ENCODE results near the gene TRAF3IP1. TPM values are rescaled to one million over a fixed set of nuclear protein-coding genes. Genes with fewer than 3 reads are reported as not detected.
"Not testable (repeated sequence)": the region's sequence is repeated elsewhere in the genome, so short reads cannot be mapped to it uniquely, and the experiment has no call there.

The TRAF3IP1 gene
- total RNA-seq, 1 experiment from 2014 or later, result 11.5 TPM

DNA sequence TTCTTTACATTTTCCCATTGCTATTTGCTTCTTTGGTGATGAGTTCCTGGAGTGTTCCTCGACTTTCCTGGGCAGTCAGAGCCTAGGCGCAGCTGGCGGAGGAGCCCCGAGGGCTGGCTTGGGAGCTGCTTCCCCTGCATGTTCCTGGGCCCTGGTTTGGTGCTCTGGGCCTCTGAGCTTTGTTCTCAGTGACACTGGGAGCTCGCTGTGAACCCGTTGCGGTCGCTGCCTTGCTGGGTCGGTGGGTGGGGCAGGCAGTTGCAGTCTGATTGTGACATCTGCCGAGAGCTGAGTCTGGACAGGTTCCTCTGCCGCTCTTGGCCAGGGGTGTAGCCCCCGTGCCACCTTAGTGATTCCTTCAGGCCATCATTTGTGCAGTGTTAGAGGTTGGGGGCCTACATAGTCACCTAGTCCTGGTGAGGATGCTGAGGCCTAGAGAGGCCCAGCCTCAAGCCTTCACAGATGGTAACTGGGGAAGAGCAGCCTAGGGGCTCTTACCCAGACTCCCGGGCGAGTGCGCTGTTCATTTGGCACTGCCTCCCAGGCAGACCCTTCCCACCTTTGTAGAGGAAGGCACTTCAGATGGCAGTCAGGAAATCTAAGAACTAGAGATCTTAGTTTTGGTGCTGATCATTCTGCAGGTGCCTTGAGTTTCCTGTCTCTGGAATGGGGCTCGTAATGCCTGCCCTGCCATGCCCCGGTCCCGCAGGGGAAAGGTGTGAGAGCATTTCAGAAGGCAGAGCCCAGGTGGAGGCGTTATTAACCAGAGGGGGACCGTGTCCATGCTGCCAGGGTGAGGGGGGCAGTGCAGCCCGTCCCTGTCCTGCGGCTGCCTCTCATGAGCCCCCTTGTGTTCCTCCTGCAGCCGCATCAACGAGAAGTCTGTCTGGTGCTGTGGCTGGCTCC, 114.8 kb downstream of the TRAF3IP1 start:
- in situ Hi-C loops (cut with HindIII; ENCODE audit: low sequenced_read_pairs), result no loop called here
- no peak for DNase-seq (ENCODE audit: low spot score)

DNA sequence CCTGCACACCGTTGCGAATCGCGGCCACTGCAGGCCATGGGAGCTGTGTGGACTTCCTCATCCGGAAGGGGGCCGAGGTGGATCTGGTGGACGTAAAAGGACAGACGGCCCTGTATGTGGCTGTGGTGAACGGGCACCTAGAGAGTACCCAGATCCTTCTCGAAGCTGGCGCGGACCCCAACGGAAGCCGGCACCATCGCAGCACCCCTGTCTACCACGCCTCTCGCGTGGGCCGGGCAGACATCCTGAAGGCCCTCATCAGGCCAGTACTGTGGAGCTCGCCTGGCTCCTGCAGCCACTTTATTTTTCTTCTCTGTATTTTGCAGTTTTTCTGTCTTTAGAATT, 115.4 kb downstream of the TRAF3IP1 start:
- in situ Hi-C loops (cut with HindIII; ENCODE audit: low sequenced_read_pairs), result no loop called here

DNA sequence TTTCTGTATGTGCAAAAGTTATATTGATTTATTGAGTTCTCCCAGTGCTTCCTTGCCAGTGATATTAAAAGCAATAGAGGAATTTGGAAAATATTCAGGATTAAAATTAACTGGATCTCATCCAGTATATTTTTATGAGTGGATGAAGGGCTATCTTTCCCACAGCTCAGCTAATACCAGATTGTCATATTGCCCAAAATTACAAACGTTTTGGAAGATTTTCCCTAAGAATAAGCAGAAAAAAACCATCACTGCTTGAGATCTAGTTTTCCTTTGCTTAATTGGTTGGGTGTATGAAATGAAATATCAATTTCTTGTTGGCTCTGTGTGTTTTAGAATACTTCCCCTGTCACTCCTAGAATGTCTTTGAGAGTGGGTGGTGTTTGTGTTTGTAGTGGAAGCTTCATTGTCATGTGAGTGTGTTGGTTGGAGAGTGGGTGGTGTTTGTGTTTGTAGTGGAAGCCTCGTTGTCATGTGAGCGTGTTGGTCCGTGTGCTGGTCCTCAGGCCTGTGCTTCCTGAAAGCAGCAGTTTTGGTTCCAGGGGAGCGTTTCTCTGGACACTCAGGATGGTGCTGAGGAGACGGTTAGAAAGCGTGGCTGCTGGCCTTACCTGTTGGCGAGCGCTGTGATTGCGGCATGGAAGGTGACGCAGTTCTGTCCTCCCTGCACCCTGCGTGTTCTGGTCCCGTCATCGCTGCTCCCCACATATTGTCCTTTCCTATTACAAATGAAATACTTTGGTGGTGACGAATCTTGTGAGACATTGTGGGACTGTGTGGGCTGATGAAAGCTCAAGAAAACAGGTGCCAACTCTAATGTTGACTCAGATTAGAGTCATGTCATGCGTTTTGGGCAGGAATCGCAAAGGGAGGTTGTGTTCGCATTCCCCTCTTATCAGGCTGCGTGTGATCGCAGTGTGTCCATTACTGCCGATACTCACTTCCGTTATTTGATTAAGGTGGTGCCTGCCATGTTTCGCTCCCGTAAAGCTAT, 118.8 kb downstream of the TRAF3IP1 start:
- in situ Hi-C loops (cut with HindIII; ENCODE audit: low sequenced_read_pairs), result no loop called here
- DNase-seq (ENCODE audit: low spot score), result no peak

More for the DNA sequence above, 115.4 kb downstream of the TRAF3IP1 start:
- DNase-seq (ENCODE audit: low spot score), result no peak

DNA sequence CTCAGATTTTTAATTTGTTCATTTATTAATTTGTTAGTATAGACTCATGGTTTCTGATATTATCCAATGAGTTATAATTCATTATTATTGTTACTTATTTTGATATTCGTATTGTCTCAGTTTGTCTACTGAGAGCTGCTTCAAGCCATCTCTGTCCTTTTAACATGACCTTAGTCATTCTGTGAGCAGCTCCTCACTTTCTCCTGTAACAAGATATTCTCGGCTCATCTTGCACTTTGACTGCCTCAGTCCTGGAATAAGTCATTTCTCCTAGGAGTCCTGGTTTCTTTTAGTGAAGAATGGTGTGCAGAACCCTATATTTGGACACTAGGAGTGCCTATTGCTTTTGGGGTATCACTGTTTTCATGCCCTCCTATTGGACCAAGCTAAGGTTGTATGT, 119.6 kb downstream of the TRAF3IP1 start:
- DNase-seq (ENCODE audit: low spot score), result no peak
- in situ Hi-C loops (cut with HindIII; ENCODE audit: low sequenced_read_pairs), result no loop called here

DNA sequence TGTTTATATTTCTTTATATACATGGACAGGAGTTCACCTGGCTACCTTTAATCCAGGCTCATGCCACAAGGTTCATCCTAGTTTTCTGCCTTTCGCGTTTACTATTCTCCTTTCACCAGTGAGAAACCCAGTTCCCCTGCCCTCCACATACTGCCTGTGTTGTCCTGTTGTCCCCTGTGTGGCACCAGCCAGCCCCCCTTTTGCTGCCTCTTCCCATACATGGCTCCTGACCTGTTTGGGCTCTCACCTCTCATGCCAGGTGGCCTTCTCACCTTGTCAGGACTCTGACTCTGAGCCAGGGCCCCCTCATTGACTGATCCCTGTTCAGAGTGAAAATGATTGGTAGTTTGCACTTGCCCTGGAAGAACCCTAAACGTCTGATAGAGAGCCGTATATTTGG, 120.0 kb downstream of the TRAF3IP1 start:
- in situ Hi-C loops (cut with HindIII; ENCODE audit: low sequenced_read_pairs), result no loop called here

DNA sequence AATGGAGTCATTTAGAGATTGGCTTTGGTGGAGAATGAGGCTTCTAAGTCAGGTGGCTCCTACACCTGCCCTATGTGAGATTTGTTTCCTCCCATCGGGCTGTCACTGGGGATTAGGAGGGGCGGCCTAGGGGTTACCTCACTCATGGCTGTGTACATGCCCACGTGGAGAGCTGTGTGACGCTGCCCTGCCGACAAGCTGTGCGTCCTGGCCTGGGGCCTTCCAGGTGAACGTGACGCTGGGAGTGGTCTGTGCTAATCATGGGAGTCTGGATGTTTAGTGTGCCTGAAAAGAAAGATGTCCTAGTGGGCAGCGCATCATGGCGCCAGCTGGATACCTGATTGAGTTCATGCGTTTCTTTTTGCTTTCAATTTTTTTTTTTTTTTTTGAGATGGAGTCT, 120.4 kb downstream of the TRAF3IP1 start:
- no peak for DNase-seq (ENCODE audit: low spot score)
- in situ Hi-C loops (cut with HindIII; ENCODE audit: low sequenced_read_pairs), result no loop called here

More for the DNA sequence above, 120.0 kb downstream of the TRAF3IP1 start:
- no peak for DNase-seq (ENCODE audit: low spot score)

DNA sequence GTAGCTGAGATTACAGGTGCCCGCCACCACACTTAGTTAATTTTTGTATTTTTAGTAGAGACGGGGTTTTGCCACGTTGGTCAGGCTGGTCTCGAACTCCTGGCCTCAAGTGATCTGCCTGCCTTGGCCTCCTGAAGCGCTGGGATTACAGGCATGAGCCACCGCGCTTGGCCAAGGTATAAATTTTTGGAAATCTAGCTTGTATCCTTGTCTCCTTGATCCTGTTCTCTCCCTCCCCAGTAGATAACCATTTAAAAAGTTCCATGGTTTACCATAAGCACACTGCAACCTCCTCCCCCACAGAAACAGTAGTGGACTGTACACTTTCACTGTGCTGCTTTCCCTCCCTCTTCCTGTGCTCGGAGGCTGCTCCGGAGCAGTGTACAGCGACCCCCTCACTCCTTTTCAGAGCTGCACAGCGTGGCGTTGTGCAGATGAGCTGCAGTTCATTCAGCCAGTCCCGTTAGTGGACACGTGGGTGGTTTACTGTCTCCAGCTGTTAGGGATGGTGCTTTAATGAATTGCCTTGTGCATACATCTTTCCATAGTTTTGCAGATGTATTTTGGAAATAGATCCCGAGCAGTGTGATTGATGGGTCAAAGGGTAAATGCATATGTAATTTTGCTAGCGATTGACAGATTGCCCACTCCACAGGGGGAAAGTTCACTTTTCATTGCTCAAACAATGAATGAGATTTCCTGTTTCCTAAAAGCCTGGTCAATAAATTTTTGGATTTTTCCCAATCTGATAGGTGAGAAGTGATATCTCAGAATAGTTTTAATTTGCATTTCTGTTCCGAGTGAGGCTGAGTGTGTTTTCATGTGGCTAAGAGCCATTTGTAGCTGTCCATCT, 121.2 kb downstream of the TRAF3IP1 start:
- in situ Hi-C loops (cut with HindIII; ENCODE audit: low sequenced_read_pairs), result no loop called here
- no peak for DNase-seq (ENCODE audit: low spot score)

DNA sequence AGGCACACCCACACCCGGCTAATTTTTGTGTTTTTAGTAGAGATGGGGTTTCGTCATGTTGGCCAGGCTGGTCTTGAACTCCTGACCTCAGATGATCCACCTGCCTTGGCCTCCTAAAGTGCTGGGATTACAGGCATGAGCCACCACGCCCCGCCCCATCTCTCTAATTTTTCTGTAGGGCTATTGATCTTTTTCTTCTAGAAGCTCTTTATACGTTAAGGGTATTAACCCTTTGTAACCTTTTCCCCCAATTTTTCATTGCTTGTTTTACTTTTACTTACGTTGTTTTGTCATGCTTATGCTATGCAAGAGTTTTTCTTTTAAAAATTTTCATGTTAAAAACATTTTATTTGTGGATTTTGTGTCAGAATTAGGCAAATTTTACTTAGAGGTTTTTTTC, 121.9 kb downstream of the TRAF3IP1 start:
- DNase-seq (ENCODE audit: low spot score); in situ Hi-C loops (cut with HindIII; ENCODE audit: low sequenced_read_pairs): not testable (repeated sequence)

DNA sequence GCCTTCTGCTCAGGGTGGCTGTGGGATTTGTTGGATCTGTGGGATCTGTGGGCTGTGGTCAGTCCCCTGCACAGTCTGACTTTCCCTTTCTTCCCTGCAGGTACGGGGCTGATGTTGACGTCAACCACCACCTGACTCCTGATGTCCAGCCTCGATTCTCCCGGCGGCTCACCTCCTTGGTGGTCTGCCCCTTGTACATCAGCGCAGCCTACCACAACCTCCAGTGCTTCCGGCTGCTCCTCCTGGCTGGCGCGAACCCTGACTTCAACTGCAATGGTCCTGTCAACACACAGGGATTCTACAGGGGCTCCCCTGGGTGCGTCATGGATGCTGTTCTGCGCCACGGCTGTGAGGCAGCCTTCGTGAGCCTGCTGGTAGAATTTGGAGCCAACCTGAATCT, 123.9 kb downstream of the TRAF3IP1 start:
- in situ Hi-C loops (cut with HindIII; ENCODE audit: low sequenced_read_pairs), result no loop called here
- DNase-seq (ENCODE audit: low spot score), result no peak

DNA sequence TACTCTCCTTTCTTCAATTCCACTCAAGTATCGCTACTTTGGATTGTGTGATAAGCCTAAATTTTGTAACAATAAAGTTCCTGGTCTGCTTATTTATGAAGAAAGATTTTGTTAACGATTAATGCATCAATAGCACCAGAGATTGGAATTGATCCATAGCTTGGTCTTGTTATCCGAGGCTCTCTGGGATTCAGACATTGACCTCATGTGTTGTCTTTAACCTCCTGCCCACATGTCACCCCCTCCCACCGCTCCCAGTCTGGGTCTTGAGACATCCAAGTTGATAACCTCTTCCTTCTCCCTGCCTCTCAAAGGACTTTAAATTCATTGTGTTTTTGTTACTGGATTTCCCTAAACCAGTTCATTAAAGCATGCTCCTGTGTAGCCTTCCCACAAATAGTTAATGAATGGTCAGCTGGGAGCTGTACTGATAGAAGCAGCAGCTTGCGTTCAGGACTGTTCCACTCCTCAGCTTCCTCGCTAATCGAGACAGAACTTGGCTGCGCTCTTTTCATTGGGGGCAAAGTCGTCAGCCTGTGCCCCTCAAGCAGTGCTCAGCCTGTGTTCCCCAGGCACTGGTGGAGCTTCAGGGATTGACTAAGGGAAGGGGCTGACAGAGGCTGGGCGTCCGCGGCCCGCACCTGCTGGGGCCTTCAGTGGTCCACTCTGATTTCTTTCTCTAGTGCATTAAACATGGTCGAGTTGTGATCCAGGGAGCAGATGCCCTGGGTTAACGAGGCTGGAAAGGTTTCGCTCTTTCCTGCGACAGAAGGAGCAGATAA, 125.3 kb downstream of the TRAF3IP1 start:
- in situ Hi-C loops (cut with HindIII; ENCODE audit: low sequenced_read_pairs), result no loop called here
- no peak for DNase-seq (ENCODE audit: low spot score)

DNA sequence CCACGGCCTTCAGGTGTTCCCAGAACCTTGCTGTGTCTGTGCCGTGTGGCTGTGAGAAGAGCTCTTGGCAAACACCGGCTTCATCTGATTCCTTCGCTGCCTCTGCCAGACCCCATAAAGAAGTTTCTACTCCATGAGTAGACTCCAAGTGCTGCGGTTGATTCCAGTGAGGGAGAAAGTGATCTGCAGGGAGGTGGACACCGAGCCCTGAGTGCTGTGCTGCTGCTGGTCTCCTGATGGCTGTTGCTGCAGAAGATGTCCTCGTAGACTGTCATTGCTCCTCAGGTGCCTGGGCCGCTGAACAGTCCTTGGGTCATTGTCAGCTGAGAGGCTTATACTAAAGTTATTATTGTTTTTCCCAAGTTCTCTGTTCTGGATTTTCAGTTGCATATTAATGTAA, 126.1 kb downstream of the TRAF3IP1 start:
- no peak for DNase-seq (ENCODE audit: low spot score)
- in situ Hi-C loops (cut with HindIII; ENCODE audit: low sequenced_read_pairs), result no loop called here

DNA sequence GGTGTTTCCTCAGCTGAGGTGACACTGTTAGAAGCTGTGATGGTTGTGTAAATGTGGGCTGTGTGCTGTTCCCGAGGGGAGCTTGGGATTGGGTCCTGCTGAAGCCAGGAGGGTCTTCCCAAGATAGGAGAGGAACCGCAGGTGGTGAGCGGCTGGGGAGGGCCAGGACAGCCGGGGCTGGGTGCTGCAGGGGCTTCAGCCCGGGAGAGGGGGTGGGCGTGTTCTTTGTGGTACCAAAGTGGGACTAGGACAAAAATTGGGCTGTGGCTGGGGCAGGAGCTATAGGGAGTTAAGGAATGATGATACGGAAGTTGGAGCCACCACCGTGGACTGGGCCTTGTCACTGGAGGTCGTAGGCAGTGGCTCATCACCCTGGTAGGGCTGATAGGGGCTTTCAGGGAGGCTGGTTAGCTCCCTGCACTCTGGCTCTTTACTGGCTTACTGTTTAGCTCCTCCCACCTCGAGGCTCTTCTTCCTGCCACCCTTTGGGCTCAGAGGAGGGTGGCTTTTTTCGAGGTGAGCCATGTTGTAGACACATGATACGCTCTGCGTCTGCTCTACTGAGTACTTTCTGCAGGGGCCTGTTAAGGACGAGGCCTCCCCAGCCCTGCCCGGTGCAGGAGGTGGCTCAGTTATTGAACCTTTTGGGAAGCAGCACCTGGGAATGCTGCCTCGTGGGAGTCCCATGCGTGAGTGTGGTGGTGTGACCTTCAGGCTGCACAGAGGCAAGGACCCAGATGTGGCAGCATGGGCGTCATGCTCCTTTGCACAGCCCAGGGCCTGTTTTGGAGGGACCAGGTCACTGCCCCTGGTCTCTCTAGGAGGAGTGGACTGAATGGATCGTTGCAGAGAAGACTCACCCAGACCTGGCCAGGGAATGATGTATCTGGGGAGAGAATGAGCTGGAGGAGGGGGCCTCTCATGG, 128.0 kb downstream of the TRAF3IP1 start:
- DNase-seq (ENCODE audit: low spot score), result no peak
- in situ Hi-C loops (cut with HindIII; ENCODE audit: low sequenced_read_pairs), result no loop called here

DNA sequence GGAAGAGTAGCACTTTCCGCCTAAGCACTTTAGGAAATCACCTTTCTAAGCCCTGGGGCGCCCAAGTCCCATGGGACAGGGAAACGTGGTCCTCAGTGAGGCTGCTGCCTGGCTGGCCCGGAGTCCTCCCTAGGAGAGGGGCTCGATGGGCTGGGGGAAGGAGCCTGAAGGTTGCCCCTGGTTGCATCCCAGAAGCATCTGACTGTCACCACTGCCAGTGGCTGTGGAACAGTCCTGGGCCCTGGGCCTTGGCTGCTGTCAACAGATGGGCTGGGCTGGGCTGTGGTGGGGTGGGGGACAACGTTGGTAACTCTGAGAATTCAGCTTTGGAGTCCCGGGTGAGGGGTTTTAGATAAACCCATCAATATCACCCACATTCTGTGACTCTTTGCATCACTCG, 128.9 kb downstream of the TRAF3IP1 start:
- in situ Hi-C loops (cut with HindIII; ENCODE audit: low sequenced_read_pairs), result no loop called here
- no peak for DNase-seq (ENCODE audit: low spot score)

DNA sequence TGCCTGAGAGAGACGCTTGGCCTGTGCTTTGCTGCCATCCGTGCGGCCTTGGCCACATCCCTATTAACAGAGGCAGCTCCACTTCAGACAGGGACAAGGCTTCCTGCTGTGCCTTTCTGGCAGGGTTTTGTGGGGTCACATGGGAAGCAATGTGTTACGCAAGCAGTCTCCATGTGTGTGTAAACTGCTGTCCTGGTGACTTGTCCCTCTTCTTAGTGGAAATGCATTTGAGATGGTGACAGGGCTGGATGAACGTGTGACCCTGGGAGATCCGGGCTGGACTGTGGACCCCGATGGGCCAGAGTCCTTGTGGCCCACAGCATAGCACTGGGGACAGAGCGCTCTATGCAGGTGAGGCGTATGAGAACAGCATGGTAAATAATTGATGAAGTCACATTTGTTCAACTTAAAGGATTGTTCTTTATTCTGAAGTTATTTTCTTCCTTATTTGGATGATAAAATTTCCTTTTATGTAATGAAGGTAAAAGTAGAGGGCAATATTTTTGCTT, 129.6 kb downstream of the TRAF3IP1 start:
- peak; percentile 92 for DNase-seq (ENCODE audit: low spot score)
- in situ Hi-C loops (cut with HindIII; ENCODE audit: low sequenced_read_pairs), result no loop called here

DNA sequence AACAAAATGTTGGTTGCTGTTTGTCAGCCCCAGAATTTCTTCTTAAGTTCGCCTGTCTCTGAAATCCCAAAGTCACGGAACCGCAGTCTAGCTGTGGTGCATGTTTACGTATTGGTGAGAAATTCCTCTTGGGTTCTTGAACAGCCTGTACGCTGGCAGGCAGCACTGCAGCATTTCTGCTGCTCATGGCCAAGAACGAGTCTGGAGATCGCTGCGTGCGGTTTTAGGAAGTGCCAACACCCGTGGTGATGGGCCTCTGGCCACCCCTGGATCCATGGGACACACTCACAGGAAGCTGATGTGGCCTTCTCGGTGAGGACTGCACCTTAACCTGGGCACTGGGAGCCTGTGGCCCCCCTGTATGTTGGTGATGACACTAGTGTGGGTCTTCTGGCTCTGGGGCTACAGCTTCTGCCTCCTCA, 130.1 kb downstream of the TRAF3IP1 start:
- DNase-seq (ENCODE audit: low spot score), result no peak
- in situ Hi-C loops (cut with HindIII; ENCODE audit: low sequenced_read_pairs), result no loop called here

Measured in G401 (cell line).